Uterus (tissue), 4 donors: ENCODE results near the gene PYROXD2. TPM values are rescaled to one million over a fixed set of nuclear protein-coding genes. Genes with fewer than 3 reads are reported as not detected.
A peak's percentile ranks its signal among the peaks of the same experiment; 100 is the strongest.
"Not testable (repeated sequence)": the region's sequence is repeated elsewhere in the genome, so short reads cannot be mapped to it uniquely, and the experiment has no call there.

ENCODE experiments used
- DNase-seq, 2 donors: peaks; one replicate each; pipeline ENCODE4 v3.0.0-alpha.2; 2019 to 2020
- H3K27ac ChIP-seq, 2 donors: fragments of 200-600 bp; sonication (generic); 1 replicate in 1 of 2; 2 replicates in 1 of 2; pipeline ENCODE4 v1.5.1; 2016 to 2018
- H3K27me3 ChIP-seq, 2 donors: fragments of 200-600 bp; sonication (generic); one replicate each; pipeline ENCODE4 v1.5.1; 2018 to 2019; ENCODE audit warnings: control low read depth in 1 of 2
- H3K36me3 ChIP-seq, 2 donors: fragments of 200-600 bp; sonication (generic); one replicate each; pipeline ENCODE4 v1.5.1; 2019; ENCODE audit warnings: control low read depth in 1 of 2
- H3K4me1 ChIP-seq, 2 donors: fragments of 200-600 bp; sonication (generic); one replicate each; pipeline ENCODE4 v1.5.1; 2018 to 2019; ENCODE audit warnings: control low read depth in 1 of 2
- H3K4me3 ChIP-seq, 2 donors: fragments of 200-600 bp; sonication (generic); 1 replicate in 1 of 2; 2 replicates in 1 of 2; pipeline ENCODE4 v1.5.1; 2018 to 2019; ENCODE audit warnings: mild to moderate bottlenecking in 1 of 2
- H3K9me3 ChIP-seq, 2 donors: fragments of 200-600 bp; sonication (generic); one replicate each; pipeline ENCODE4 v1.5.1; 2019; ENCODE audit warnings: control low read depth in 1 of 2
- CTCF ChIP-seq, 4 experiments: fragments of 200-600 bp in 2 of 4; fragments of 450-650 bp in 2 of 4; sonication (generic) in 2 of 4; IDR thresholded peaks; one replicate each; pipeline ENCODE4 v1.5.1; 2016 to 2019; ENCODE audit warnings: antibody characterized with exemption in 4 of 4, mild to moderate bottlenecking in 2 of 4, moderate library complexity in 1 of 4
- POLR2A ChIP-seq, 2 donors: fragments of 450-650 bp; IDR thresholded peaks; one replicate each; pipeline ENCODE4 v1.6.1; 2016; ENCODE audit warnings: antibody characterized with exemption in 2 of 2, mild to moderate bottlenecking in 1 of 2, moderate library complexity in 1 of 2
- intact Hi-C: fragments of 100-400 bp; cut with DNase I; formaldehyde crosslinking; loops from one replicate; pipeline ENCODE4 v1.15.1; 2023; ENCODE audit warnings: low total_unique reads
- total RNA-seq, 4 donors: library from RNA; depleted of rRNA in 3 of 4; stranded (reverse); fragments of >200 nt in 3 of 4; gene quantifications; one replicate each; pipeline versions ENCODE4 v1.1.0 to v1.2.4, GENCODE V29; 2014 to 2023
- donor health status: DM: yes; HTN: yes; CAD: no.

The PYROXD2 gene
- total RNA-seq, 4 donors from 2014 or later: 3.6 to 12.5 (median 7.5) TPM

GRCh38 chr10:98351831-98352402, 63.1 kb downstream of the PYROXD2 start:
- Histone ChIP-seq H3K27me3 (no peaks in the 10 kb centered on the region), H3K4me3 (no peak overlapping the region), H3K27ac (peak overlapping the region; percentile 13 to 32), H3K36me3 (no peaks in the 10 kb centered on the region), H3K9me3 (no peaks in the 10 kb centered on the region), H3K4me1 (peaks cover 0 to 3% of the 10 kb centered on the region in 2 donors)
- intact Hi-C loops: no loop called here
- peak; percentile 42 to 60 for DNase-seq
- TF ChIP-seq POLR2A (IDR thresholded peaks at IDR 0.05): no peak
- TF ChIP-seq CTCF (IDR thresholded peaks at IDR 0.05): no peak

GRCh38 chr10:98349508-98349922, 65.5 kb downstream of the PYROXD2 start:
- intact Hi-C loops: no loop called here
- Histone ChIP-seq H3K36me3 (no peaks in the 10 kb centered on the region), H3K27me3 (no peaks in the 10 kb centered on the region), H3K9me3 (no peaks in the 10 kb centered on the region), H3K27ac (peak overlapping the region in 1 of 2 donors; percentile 46), H3K4me3 (no peak overlapping the region), H3K4me1 (peaks cover 0 to 3% of the 10 kb centered on the region in 2 donors)
- DNase-seq: peak; percentile 82 to 86
- TF ChIP-seq CTCF (IDR thresholded peaks at IDR 0.05): peak in 1 of 4 experiments; percentile 5
- TF ChIP-seq POLR2A (IDR thresholded peaks at IDR 0.05): no peak

- TF ChIP-seq CTCF (IDR thresholded peaks at IDR 0.05) (no peak), POLR2A (IDR thresholded peaks at IDR 0.05) (no peak)
- intact Hi-C loops: no loop called here
Observed at GRCh38 chr10:98346847-98347246, 68.1 kb downstream of the PYROXD2 start.

GRCh38 chr10:98344589-98345038, 70.4 kb downstream of the PYROXD2 start:
- no peak overlapping the region for H3K27ac ChIP-seq
- DNase-seq: peak; percentile 85 to 88
- H3K36me3 ChIP-seq: no peaks in the 10 kb centered on the region
- H3K9me3 ChIP-seq: no peaks in the 10 kb centered on the region
- H3K4me3 ChIP-seq: no peak overlapping the region
- intact Hi-C loops: no loop called here
- H3K4me1 ChIP-seq: peaks cover 0 to 4% of the 10 kb centered on the region in 2 donors
- TF ChIP-seq CTCF (IDR thresholded peaks at IDR 0.05) (no peak), POLR2A (IDR thresholded peaks at IDR 0.05) (no peak)
- no peaks in the 10 kb centered on the region for H3K27me3 ChIP-seq

More at GRCh38 chr10:98346847-98347246, 68.1 kb downstream of the PYROXD2 start:
- Histone ChIP-seq H3K4me1 (peaks cover 0 to 3% of the 10 kb centered on the region in 2 donors), H3K36me3 (no peaks in the 10 kb centered on the region), H3K4me3 (no peak overlapping the region), H3K9me3 (no peaks in the 10 kb centered on the region), H3K27ac (no peak overlapping the region), H3K27me3 (no peaks in the 10 kb centered on the region)
- DNase-seq: no peak

- intact Hi-C loops, H3K9me3 ChIP-seq, H3K4me1 ChIP-seq, H3K36me3 ChIP-seq, H3K27ac ChIP-seq, H3K27me3 ChIP-seq, DNase-seq, H3K4me3 ChIP-seq: not testable (repeated sequence)
Observed at GRCh38 chr10:98341701-98342100, 73.3 kb downstream of the PYROXD2 start.
